Right lobe of liver (tissue), 4 donors: ENCODE measurements around the gene BLOC1S6.

Experiments
- POLR2A ChIP-seq: fragments of 450-650 bp; IDR thresholded peaks from one replicate; pipeline ENCODE4 v1.6.1; 2017; ENCODE audit warnings: antibody characterized with exemption, mild to moderate bottlenecking
- TF ChIP-seq, protein P1 (sequence below), 4 donors: fragments of 200-600 bp in 3 of 4; fragments of 450-650 bp in 1 of 4; IDR thresholded peaks; one replicate each; pipeline versions ENCODE4 v1.5.1 to v1.8.0; 2016 to 2022; ENCODE audit warnings: antibody characterized with exemption in 4 of 4, mild to moderate bottlenecking in 2 of 4
- donor health status: DM: no; HTN: no; CAD: no.
- donor health status: DM: no; HTN: no; CAD: no.
- donor health status: DM: no; HTN: yes; CAD: no.

GRCh38 chr15:45635763-45636292, 48.6 kb downstream of the BLOC1S6 start:
- TF ChIP-seq, protein P1, sequence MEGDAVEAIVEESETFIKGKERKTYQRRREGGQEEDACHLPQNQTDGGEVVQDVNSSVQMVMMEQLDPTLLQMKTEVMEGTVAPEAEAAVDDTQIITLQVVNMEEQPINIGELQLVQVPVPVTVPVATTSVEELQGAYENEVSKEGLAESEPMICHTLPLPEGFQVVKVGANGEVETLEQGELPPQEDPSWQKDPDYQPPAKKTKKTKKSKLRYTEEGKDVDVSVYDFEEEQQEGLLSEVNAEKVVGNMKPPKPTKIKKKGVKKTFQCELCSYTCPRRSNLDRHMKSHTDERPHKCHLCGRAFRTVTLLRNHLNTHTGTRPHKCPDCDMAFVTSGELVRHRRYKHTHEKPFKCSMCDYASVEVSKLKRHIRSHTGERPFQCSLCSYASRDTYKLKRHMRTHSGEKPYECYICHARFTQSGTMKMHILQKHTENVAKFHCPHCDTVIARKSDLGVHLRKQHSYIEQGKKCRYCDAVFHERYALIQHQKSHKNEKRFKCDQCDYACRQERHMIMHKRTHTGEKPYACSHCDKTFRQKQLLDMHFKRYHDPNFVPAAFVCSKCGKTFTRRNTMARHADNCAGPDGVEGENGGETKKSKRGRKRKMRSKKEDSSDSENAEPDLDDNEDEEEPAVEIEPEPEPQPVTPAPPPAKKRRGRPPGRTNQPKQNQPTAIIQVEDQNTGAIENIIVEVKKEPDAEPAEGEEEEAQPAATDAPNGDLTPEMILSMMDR (IDR thresholded peaks at IDR 0.05) = no peak
- TF ChIP-seq POLR2A = no peak
